ENCODE data around the gene CFAP91. TPM values are rescaled to one million over a fixed set of nuclear protein-coding genes. Genes with fewer than 3 reads are reported as not detected.

The CFAP91 gene
- total and polyA plus RNA-seq, 2 donors (not counting 1 experiment from before 2014, with no cell fraction given): 0.48 to 6.4 TPM

DNA sequence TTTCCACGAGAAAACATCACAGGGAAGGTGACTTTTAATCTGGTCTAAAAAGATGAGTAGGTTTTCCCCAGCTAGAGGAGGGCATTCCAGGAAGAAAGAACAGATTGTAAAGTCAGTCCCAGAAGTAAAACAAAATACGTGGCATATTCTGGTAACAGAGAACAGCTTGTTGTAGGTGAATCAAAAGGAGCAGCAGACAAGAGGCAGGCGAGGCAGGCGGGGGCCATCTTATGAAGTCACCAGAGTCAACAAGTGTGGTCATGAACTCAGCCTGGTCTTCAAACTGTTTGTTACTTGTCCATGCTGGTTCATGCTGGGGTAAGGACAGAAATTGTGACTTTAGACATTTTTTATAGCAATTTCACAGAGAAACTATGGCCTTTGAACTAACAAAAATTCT is 38.5 kb upstream of the CFAP91 start:
- H3K4me1 Mint-ChIP-seq: peaks cover 43% of the 10 kb centered on the region
- Histone ChIP-seq H3K27me3 (replicated peaks in 1 of 4; ENCODE audit: control extremely low read depth in 1 of 4, control insufficient read depth in 3 of 4, insufficient read depth in 4 of 4, low read length in 3 of 4) (no peaks in the 10 kb centered on the region), H3K27ac (ENCODE audit: low read length in 2 of 2) (peak overlapping the region in 1 of 2 donors; percentile 50), H3K9me3 (ENCODE audit: control extremely low read depth in 1 of 3, control insufficient read depth in 2 of 3, insufficient read depth in 1 of 3, low read length in 2 of 3) (no peaks in the 10 kb centered on the region), H3K4me2 (replicated peaks; ENCODE audit: low read depth, low read length, poor library complexity, severe bottlenecking) (no peak overlapping the region), H3K9ac (ENCODE audit: low read length) (no peak overlapping the region), H4K20me1 (ENCODE audit: control insufficient read depth, insufficient read depth, low read length, poor library complexity, severe bottlenecking) (no peaks in the 10 kb centered on the region), H3K4me3 (ENCODE audit: control extremely low read depth in 1 of 5, extremely low read depth in 1 of 5, insufficient read depth in 1 of 5, low read depth in 2 of 5, low read length in 4 of 5) (no peak overlapping the region), H3K79me2 (ENCODE audit: control insufficient read depth, insufficient read depth, low read length) (no peaks in the 10 kb centered on the region), H3K36me3 (replicated peaks in 1 of 2; ENCODE audit: control extremely low read depth in 1 of 2, control insufficient read depth in 1 of 2, extremely low read depth in 1 of 2, insufficient read depth in 2 of 2, low read length in 1 of 2) (peaks cover 4 to 12% of the 10 kb centered on the region in 2 experiments), H3K4me1 (ENCODE audit: control insufficient read depth in 2 of 2, insufficient read depth in 2 of 2, low read length in 2 of 2) (peaks cover 9 to 15% of the 10 kb centered on the region in 2 donors), H2AFZ (ENCODE audit: insufficient read depth, low read depth, low read length, poor library complexity, severe bottlenecking) (no peak overlapping the region)
- peak overlapping the region; percentile 81 for H3K27ac Mint-ChIP-seq
- no peak overlapping the region for H3K4me3 Mint-ChIP-seq
- ChIA-PET CTCF (no interaction called here), POLR2A (interaction anchor here (0.6 to 1.2 kb wide), 2 partner anchors 19 to 1849 kb away, joined by 4 to 10 read pairs; no protein-coding TSS in a partner anchor)
- no peaks in the 10 kb centered on the region for H3K9me3 Mint-ChIP-seq (ENCODE audit: insufficient read depth)
- WGBS (ENCODE audit: insufficient coverage): 60% methylated on average over 1 of the region's 4 CpGs
- DNase-seq (no peak), ATAC-seq (ENCODE audit: low read depth) (no peak)
- intact Hi-C loops (cut with micrococcal nuclease): no loop called here
- H3K27me3 Mint-ChIP-seq: no peaks in the 10 kb centered on the region
- no peak for TF ChIP-seq EZH2 (IDR thresholded peaks at IDR 0.05; ENCODE audit: borderline replicate concordance, insufficient read depth, low read depth, low read length, poor library complexity, severe bottlenecking)
- TF ChIP-seq, protein P1, sequence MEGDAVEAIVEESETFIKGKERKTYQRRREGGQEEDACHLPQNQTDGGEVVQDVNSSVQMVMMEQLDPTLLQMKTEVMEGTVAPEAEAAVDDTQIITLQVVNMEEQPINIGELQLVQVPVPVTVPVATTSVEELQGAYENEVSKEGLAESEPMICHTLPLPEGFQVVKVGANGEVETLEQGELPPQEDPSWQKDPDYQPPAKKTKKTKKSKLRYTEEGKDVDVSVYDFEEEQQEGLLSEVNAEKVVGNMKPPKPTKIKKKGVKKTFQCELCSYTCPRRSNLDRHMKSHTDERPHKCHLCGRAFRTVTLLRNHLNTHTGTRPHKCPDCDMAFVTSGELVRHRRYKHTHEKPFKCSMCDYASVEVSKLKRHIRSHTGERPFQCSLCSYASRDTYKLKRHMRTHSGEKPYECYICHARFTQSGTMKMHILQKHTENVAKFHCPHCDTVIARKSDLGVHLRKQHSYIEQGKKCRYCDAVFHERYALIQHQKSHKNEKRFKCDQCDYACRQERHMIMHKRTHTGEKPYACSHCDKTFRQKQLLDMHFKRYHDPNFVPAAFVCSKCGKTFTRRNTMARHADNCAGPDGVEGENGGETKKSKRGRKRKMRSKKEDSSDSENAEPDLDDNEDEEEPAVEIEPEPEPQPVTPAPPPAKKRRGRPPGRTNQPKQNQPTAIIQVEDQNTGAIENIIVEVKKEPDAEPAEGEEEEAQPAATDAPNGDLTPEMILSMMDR (IDR thresholded peaks at IDR 0.05): no peak

DNA sequence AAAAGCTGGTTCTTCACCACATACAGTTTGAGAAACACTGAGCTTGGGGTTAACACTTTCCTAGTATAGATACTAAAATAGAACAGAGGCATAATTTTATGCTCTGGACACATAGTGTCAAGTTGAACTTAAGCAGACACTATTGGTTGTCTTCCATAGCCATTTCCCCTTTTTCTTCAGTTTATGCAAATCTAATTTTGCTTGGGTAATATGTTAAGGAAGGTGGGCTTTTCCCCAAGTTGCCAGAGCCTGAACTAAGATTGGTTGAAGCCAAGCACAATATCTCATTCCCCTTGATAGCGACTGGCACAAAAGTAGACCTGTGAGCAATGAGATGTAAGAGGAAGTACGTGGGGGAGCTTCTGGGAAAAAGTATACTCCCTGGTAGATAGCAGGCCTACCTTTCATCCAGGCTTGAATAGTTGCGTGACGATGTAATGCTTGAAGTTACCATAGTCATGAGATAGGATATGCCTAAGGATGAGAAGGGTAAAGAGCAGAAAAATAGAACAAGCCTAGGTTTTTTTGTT is 37.9 kb upstream of the CFAP91 start:
- CTCF ChIA-PET: no interaction called here
- no peak overlapping the region for H3K4me2 ChIP-seq (replicated peaks; ENCODE audit: low read depth, low read length, poor library complexity, severe bottlenecking)
- Mint-ChIP-seq H3K27ac (peak overlapping the region; percentile 81), H3K9me3 (ENCODE audit: insufficient read depth) (no peaks in the 10 kb centered on the region), H3K4me3 (no peak overlapping the region), H3K27me3 (no peaks in the 10 kb centered on the region), H3K4me1 (peaks cover 43% of the 10 kb centered on the region)
- H3K4me3 ChIP-seq (ENCODE audit: control extremely low read depth in 1 of 5, extremely low read depth in 1 of 5, insufficient read depth in 1 of 5, low read depth in 2 of 5, low read length in 4 of 5): no peak overlapping the region
- no peak overlapping the region for H3K9ac ChIP-seq (ENCODE audit: low read length)
- DNase-seq (peak; percentile 46), ATAC-seq (ENCODE audit: low read depth) (peak; percentile 24)
- H3K27me3 ChIP-seq (replicated peaks in 1 of 4; ENCODE audit: control extremely low read depth in 1 of 4, control insufficient read depth in 3 of 4, insufficient read depth in 4 of 4, low read length in 3 of 4): no peaks in the 10 kb centered on the region
- no peaks in the 10 kb centered on the region for H3K79me2 ChIP-seq (ENCODE audit: control insufficient read depth, insufficient read depth, low read length)
- peak overlapping the region; percentile 8 to 50 for H3K27ac ChIP-seq (ENCODE audit: low read length in 2 of 2)
- intact Hi-C loops (cut with micrococcal nuclease): no loop called here
- H4K20me1 ChIP-seq (ENCODE audit: control insufficient read depth, insufficient read depth, low read length, poor library complexity, severe bottlenecking): no peaks in the 10 kb centered on the region
- no peaks in the 10 kb centered on the region for H3K9me3 ChIP-seq (ENCODE audit: control extremely low read depth in 1 of 3, control insufficient read depth in 2 of 3, insufficient read depth in 1 of 3, low read length in 2 of 3)
- peaks cover 9 to 15% of the 10 kb centered on the region in 2 donors for H3K4me1 ChIP-seq (ENCODE audit: control insufficient read depth in 2 of 2, insufficient read depth in 2 of 2, low read length in 2 of 2)
- no peak for TF ChIP-seq EZH2 (IDR thresholded peaks at IDR 0.05; ENCODE audit: borderline replicate concordance, insufficient read depth, low read depth, low read length, poor library complexity, severe bottlenecking)
- TF ChIP-seq, protein P1 (IDR thresholded peaks at IDR 0.05): no peak
- POLR2A ChIA-PET: interaction anchor here (0.6 to 1.2 kb wide), 2 partner anchors 19 to 1848 kb away, joined by 4 to 10 read pairs; no protein-coding TSS in a partner anchor
- 33% methylated on average over 1 of the region's 4 CpGs for WGBS (ENCODE audit: insufficient coverage)
- peak overlapping the region; percentile 24 for H2AFZ ChIP-seq (ENCODE audit: insufficient read depth, low read depth, low read length, poor library complexity, severe bottlenecking)
- H3K36me3 ChIP-seq (replicated peaks in 1 of 2; ENCODE audit: control extremely low read depth in 1 of 2, control insufficient read depth in 1 of 2, extremely low read depth in 1 of 2, insufficient read depth in 2 of 2, low read length in 1 of 2): peaks cover 4 to 18% of the 10 kb centered on the region in 2 experiments
